Stomach (tissue), 4 donors: ENCODE data around the gene AFTPH.

Source experiments
- CTCF ChIP-seq, 7 experiments: fragments of 450-650 bp in 4 of 7; fragments of 200-600 bp in 3 of 7; sonication (generic) in 3 of 7; IDR thresholded peaks; one replicate each; pipeline ENCODE4 v1.5.1; 2016 to 2019; ENCODE audit warnings: antibody characterized with exemption in 7 of 7, control low read depth in 2 of 7, mild to moderate bottlenecking in 1 of 7
- POLR2A ChIP-seq, 4 donors: fragments of 450-650 bp; IDR thresholded peaks; one replicate each; pipeline ENCODE4 v1.6.1; 2016; ENCODE audit warnings: antibody characterized with exemption in 4 of 4, control low read depth in 2 of 4, mild to moderate bottlenecking in 1 of 4, moderate library complexity in 1 of 4

- TF ChIP-seq POLR2A (IDR thresholded peaks at IDR 0.05) (no peak), CTCF (IDR thresholded peaks at IDR 0.05) (peak in 6 of 7 experiments; percentile 68 to 98 (median 92))
Observed at GRCh38 chr2:64488050-64488974, 35.8 kb upstream of the AFTPH start.
